IPS-15b (cell line): ENCODE measurements around the gene CDK5RAP2.

Source experiments
- H3K27me3 ChIP-seq: one replicate; pipeline ENCODE4 v1.6.1; 2013; ENCODE audit warnings: low read length; ENCODE audit not compliant: control insufficient read depth, insufficient read depth
- H3K36me3 ChIP-seq: one replicate; pipeline ENCODE4 v1.6.1; 2013; ENCODE audit warnings: low read length; ENCODE audit not compliant: control insufficient read depth, insufficient read depth
- H3K4me1 ChIP-seq: one replicate; pipeline ENCODE4 v1.6.1; 2013; ENCODE audit warnings: mild to moderate bottlenecking, low read length; ENCODE audit not compliant: control insufficient read depth, insufficient read depth
- H3K4me3 ChIP-seq: one replicate; pipeline ENCODE4 v1.5.1; 2013; ENCODE audit warnings: low read depth, low read length
- H3K9ac ChIP-seq: one replicate; pipeline ENCODE4 v1.6.1; 2013; ENCODE audit warnings: low read depth, mild to moderate bottlenecking, low read length
- H3K9me3 ChIP-seq: one replicate; pipeline ENCODE4 v1.6.1; 2013; ENCODE audit warnings: mild to moderate bottlenecking, low read length; ENCODE audit not compliant: control insufficient read depth, insufficient read depth

The CDK5RAP2 gene

GRCh38 chr9:120381839-120382238 lies 198.1 kb downstream of the CDK5RAP2 start:
- Histone ChIP-seq H3K9ac (no peak overlapping the region), H3K4me1 (no peaks in the 10 kb centered on the region), H3K4me3 (no peak overlapping the region), H3K9me3 (no peaks in the 10 kb centered on the region), H3K36me3 (no peaks in the 10 kb centered on the region), H3K27me3 (no peaks in the 10 kb centered on the region)

- H3K4me1 ChIP-seq: no peaks in the 10 kb centered on the region
- H3K9ac ChIP-seq: no peak overlapping the region
- H3K9me3 ChIP-seq: no peaks in the 10 kb centered on the region
- no peak overlapping the region for H3K4me3 ChIP-seq
- no peaks in the 10 kb centered on the region for H3K36me3 ChIP-seq
- H3K27me3 ChIP-seq: no peaks in the 10 kb centered on the region
Observed at GRCh38 chr9:120379611-120380010, 200.4 kb downstream of the CDK5RAP2 start.

GRCh38 chr9:120378680-120379079 lies 201.3 kb downstream of the CDK5RAP2 start:
- no peaks in the 10 kb centered on the region for H3K36me3 ChIP-seq
- no peaks in the 10 kb centered on the region for H3K27me3 ChIP-seq
- H3K9me3 ChIP-seq: no peaks in the 10 kb centered on the region
- H3K4me3 ChIP-seq: no peak overlapping the region
- no peak overlapping the region for H3K9ac ChIP-seq
- H3K4me1 ChIP-seq: no peaks in the 10 kb centered on the region

GRCh38 chr9:120377268-120378159 lies 202.5 kb downstream of the CDK5RAP2 start:
- no peak overlapping the region for H3K9ac ChIP-seq
- no peaks in the 10 kb centered on the region for H3K4me1 ChIP-seq
- no peaks in the 10 kb centered on the region for H3K27me3 ChIP-seq
- H3K4me3 ChIP-seq: no peak overlapping the region
- no peaks in the 10 kb centered on the region for H3K36me3 ChIP-seq
- no peaks in the 10 kb centered on the region for H3K9me3 ChIP-seq

- no peak overlapping the region for H3K9ac ChIP-seq
- H3K4me3 ChIP-seq: no peak overlapping the region
- no peaks in the 10 kb centered on the region for H3K4me1 ChIP-seq
- H3K27me3 ChIP-seq: no peaks in the 10 kb centered on the region
- H3K36me3 ChIP-seq: no peaks in the 10 kb centered on the region
- H3K9me3 ChIP-seq: no peaks in the 10 kb centered on the region
Observed at GRCh38 chr9:120376101-120376500, 203.9 kb downstream of the CDK5RAP2 start.

- Histone ChIP-seq H3K27me3 (no peaks in the 10 kb centered on the region), H3K36me3 (no peaks in the 10 kb centered on the region)
Observed at GRCh38 chr9:120375316-120375715, 204.7 kb downstream of the CDK5RAP2 start.

GRCh38 chr9:120374817-120375216 lies 205.2 kb downstream of the CDK5RAP2 start:
- no peaks in the 10 kb centered on the region for H3K27me3 ChIP-seq
- no peaks in the 10 kb centered on the region for H3K4me1 ChIP-seq
- H3K36me3 ChIP-seq: no peaks in the 10 kb centered on the region
- H3K9me3 ChIP-seq: no peaks in the 10 kb centered on the region
- H3K4me3 ChIP-seq: no peak overlapping the region
- no peak overlapping the region for H3K9ac ChIP-seq

More at GRCh38 chr9:120375316-120375715, 204.7 kb downstream of the CDK5RAP2 start:
- no peak overlapping the region for H3K9ac ChIP-seq
- H3K9me3 ChIP-seq: no peaks in the 10 kb centered on the region
- H3K4me1 ChIP-seq: no peaks in the 10 kb centered on the region
- H3K4me3 ChIP-seq: no peak overlapping the region

GRCh38 chr9:120374239-120374638 lies 205.7 kb downstream of the CDK5RAP2 start:
- no peaks in the 10 kb centered on the region for H3K4me1 ChIP-seq
- no peak overlapping the region for H3K4me3 ChIP-seq
- H3K36me3 ChIP-seq: no peaks in the 10 kb centered on the region
- no peak overlapping the region for H3K9ac ChIP-seq
- H3K9me3 ChIP-seq: no peaks in the 10 kb centered on the region
- H3K27me3 ChIP-seq: no peaks in the 10 kb centered on the region

- Histone ChIP-seq H3K9me3 (no peaks in the 10 kb centered on the region), H3K36me3 (no peaks in the 10 kb centered on the region), H3K4me1 (no peaks in the 10 kb centered on the region), H3K4me3 (no peak overlapping the region), H3K9ac (no peak overlapping the region), H3K27me3 (no peaks in the 10 kb centered on the region)
Observed at GRCh38 chr9:120372040-120372439, 207.9 kb downstream of the CDK5RAP2 start.

- Histone ChIP-seq H3K9me3 (no peaks in the 10 kb centered on the region), H3K4me1 (no peaks in the 10 kb centered on the region), H3K36me3 (no peaks in the 10 kb centered on the region), H3K27me3 (no peaks in the 10 kb centered on the region), H3K9ac (no peak overlapping the region), H3K4me3 (no peak overlapping the region)
Observed at GRCh38 chr9:120369608-120370220, 210.3 kb downstream of the CDK5RAP2 start.

GRCh38 chr9:120368799-120369198 lies 211.2 kb downstream of the CDK5RAP2 start:
- no peak overlapping the region for H3K4me3 ChIP-seq
- no peaks in the 10 kb centered on the region for H3K4me1 ChIP-seq
- H3K27me3 ChIP-seq: no peaks in the 10 kb centered on the region
- H3K9ac ChIP-seq: no peak overlapping the region
- no peaks in the 10 kb centered on the region for H3K36me3 ChIP-seq
- no peaks in the 10 kb centered on the region for H3K9me3 ChIP-seq

GRCh38 chr9:120366644-120367019 lies 213.3 kb downstream of the CDK5RAP2 start:
- Histone ChIP-seq H3K4me1 (no peaks in the 10 kb centered on the region), H3K4me3 (no peak overlapping the region), H3K27me3 (no peaks in the 10 kb centered on the region), H3K9me3 (no peaks in the 10 kb centered on the region), H3K36me3 (no peaks in the 10 kb centered on the region), H3K9ac (no peak overlapping the region)
